ENCODE data around the gene SMIM30. TPM values are rescaled to one million over a fixed set of nuclear protein-coding genes. Genes with fewer than 3 reads are reported as not detected.

SMIM30 gene
- total RNA-seq, 1 donor from 2014 or later: 52.9 TPM

GRCh38 chr7:113128031-113128430, 9.7 kb upstream of the SMIM30 start:
- no peak overlapping the region for H3K4me3 ChIP-seq (ENCODE audit: insufficient read depth, low read depth, low read length)
- no peaks in the 10 kb centered on the region for H3K79me2 ChIP-seq (ENCODE audit: insufficient read depth, low read length)
- H4K20me1 ChIP-seq (ENCODE audit: insufficient read depth, low read length): no peaks in the 10 kb centered on the region
- no peaks in the 10 kb centered on the region for H3K36me3 Mint-ChIP-seq (ENCODE audit: low read depth, unreplicated experiment)
- H3K27me3 ChIP-seq (ENCODE audit: insufficient read depth, low read length): no peaks in the 10 kb centered on the region
- no peaks in the 10 kb centered on the region for H3K27me3 Mint-ChIP-seq (ENCODE audit: low read depth, unreplicated experiment)
- no peaks in the 10 kb centered on the region for H3K36me3 ChIP-seq (ENCODE audit: insufficient read depth, low read length)
- no peak overlapping the region for H3K4me3 Mint-ChIP-seq (ENCODE audit: unreplicated experiment)
- no peaks in the 10 kb centered on the region for H3K4me1 ChIP-seq (ENCODE audit: insufficient read depth, low read length)
- H3K9ac ChIP-seq (ENCODE audit: low read length): no peak overlapping the region
- no peak overlapping the region for H3K4me2 ChIP-seq (ENCODE audit: low read length)
- H2AFZ ChIP-seq (ENCODE audit: low read depth, low read length): no peak overlapping the region
- H3K27ac ChIP-seq (ENCODE audit: low read depth, low read length): no peak overlapping the region
- no peaks in the 10 kb centered on the region for H3K4me1 Mint-ChIP-seq (ENCODE audit: low read depth, unreplicated experiment)
- TF ChIP-seq EZH2 (IDR thresholded peaks at IDR 0.05; ENCODE audit: insufficient read depth, low read length): no peak
- FAIRE-seq (no peak), DNase-seq (ENCODE audit: low read depth) (peak; percentile 18)
- H3K9me3 Mint-ChIP-seq (ENCODE audit: unreplicated experiment): no peaks in the 10 kb centered on the region
- no peaks in the 10 kb centered on the region for H3K9me3 ChIP-seq (ENCODE audit: insufficient read depth, low read depth, low read length)
- no peak overlapping the region for H3K27ac Mint-ChIP-seq (ENCODE audit: unreplicated experiment)

GRCh38 chr7:113125728-113126127, 7.4 kb upstream of the SMIM30 start:
- Mint-ChIP-seq H3K27ac (ENCODE audit: unreplicated experiment) (no peak overlapping the region), H3K4me3 (ENCODE audit: unreplicated experiment) (no peak overlapping the region), H3K9me3 (ENCODE audit: unreplicated experiment) (no peaks in the 10 kb centered on the region), H3K36me3 (ENCODE audit: low read depth, unreplicated experiment) (no peaks in the 10 kb centered on the region), H3K27me3 (ENCODE audit: low read depth, unreplicated experiment) (no peaks in the 10 kb centered on the region), H3K4me1 (ENCODE audit: low read depth, unreplicated experiment) (no peaks in the 10 kb centered on the region)
- no peaks in the 10 kb centered on the region for H3K4me1 ChIP-seq (ENCODE audit: insufficient read depth, low read length)
- H3K4me3 ChIP-seq (ENCODE audit: insufficient read depth, low read depth, low read length): no peak overlapping the region
- DNase-seq (ENCODE audit: low read depth) (no peak), FAIRE-seq (no peak)
- no peak overlapping the region for H3K27ac ChIP-seq (ENCODE audit: low read depth, low read length)
- H3K9ac ChIP-seq (ENCODE audit: low read length): no peak overlapping the region
- H4K20me1 ChIP-seq (ENCODE audit: insufficient read depth, low read length): no peaks in the 10 kb centered on the region
- no peaks in the 10 kb centered on the region for H3K36me3 ChIP-seq (ENCODE audit: insufficient read depth, low read length)
- no peak overlapping the region for H3K4me2 ChIP-seq (ENCODE audit: low read length)
- no peaks in the 10 kb centered on the region for H3K9me3 ChIP-seq (ENCODE audit: insufficient read depth, low read depth, low read length)
- no peaks in the 10 kb centered on the region for H3K27me3 ChIP-seq (ENCODE audit: insufficient read depth, low read length)
- no peaks in the 10 kb centered on the region for H3K79me2 ChIP-seq (ENCODE audit: insufficient read depth, low read length)
- no peak overlapping the region for H2AFZ ChIP-seq (ENCODE audit: low read depth, low read length)
- TF ChIP-seq EZH2 (IDR thresholded peaks at IDR 0.05; ENCODE audit: insufficient read depth, low read length) (no peak), CTCF (IDR thresholded peaks at IDR 0.05; ENCODE audit: insufficient read depth, low read depth, low read length) (no peak)

GRCh38 chr7:113122744-113123143, 4.4 kb upstream of the SMIM30 start:
- Mint-ChIP-seq H3K27me3 (ENCODE audit: low read depth, unreplicated experiment) (no peaks in the 10 kb centered on the region), H3K4me3 (ENCODE audit: unreplicated experiment) (no peak overlapping the region), H3K36me3 (ENCODE audit: low read depth, unreplicated experiment) (no peaks in the 10 kb centered on the region), H3K4me1 (ENCODE audit: low read depth, unreplicated experiment) (no peaks in the 10 kb centered on the region), H3K9me3 (ENCODE audit: unreplicated experiment) (no peaks in the 10 kb centered on the region), H3K27ac (ENCODE audit: unreplicated experiment) (no peak overlapping the region)
- TF ChIP-seq CTCF (IDR thresholded peaks at IDR 0.05; ENCODE audit: insufficient read depth, low read depth, low read length): no peak
- TF ChIP-seq EZH2 (IDR thresholded peaks at IDR 0.05; ENCODE audit: insufficient read depth, low read length): no peak
- Histone ChIP-seq H3K79me2 (ENCODE audit: insufficient read depth, low read length) (peaks cover 4% of the 10 kb centered on the region), H3K27me3 (ENCODE audit: insufficient read depth, low read length) (no peaks in the 10 kb centered on the region), H3K9ac (ENCODE audit: low read length) (no peak overlapping the region), H3K4me3 (ENCODE audit: insufficient read depth, low read depth, low read length) (no peak overlapping the region), H3K9me3 (ENCODE audit: insufficient read depth, low read depth, low read length) (no peaks in the 10 kb centered on the region), H3K27ac (ENCODE audit: low read depth, low read length) (no peak overlapping the region), H3K4me1 (ENCODE audit: insufficient read depth, low read length) (no peaks in the 10 kb centered on the region), H3K4me2 (ENCODE audit: low read length) (no peak overlapping the region), H2AFZ (ENCODE audit: low read depth, low read length) (no peak overlapping the region), H4K20me1 (ENCODE audit: insufficient read depth, low read length) (no peaks in the 10 kb centered on the region), H3K36me3 (ENCODE audit: insufficient read depth, low read length) (no peaks in the 10 kb centered on the region)
- DNase-seq (ENCODE audit: low read depth): no peak
- no peak for FAIRE-seq

Measured in astrocyte (in vitro differentiated cells and primary cell).